ENCODE results near the gene ZNF3.
A peak's percentile ranks its signal among the peaks of the same experiment; 100 is the strongest.

The ZNF3 gene

DNA sequence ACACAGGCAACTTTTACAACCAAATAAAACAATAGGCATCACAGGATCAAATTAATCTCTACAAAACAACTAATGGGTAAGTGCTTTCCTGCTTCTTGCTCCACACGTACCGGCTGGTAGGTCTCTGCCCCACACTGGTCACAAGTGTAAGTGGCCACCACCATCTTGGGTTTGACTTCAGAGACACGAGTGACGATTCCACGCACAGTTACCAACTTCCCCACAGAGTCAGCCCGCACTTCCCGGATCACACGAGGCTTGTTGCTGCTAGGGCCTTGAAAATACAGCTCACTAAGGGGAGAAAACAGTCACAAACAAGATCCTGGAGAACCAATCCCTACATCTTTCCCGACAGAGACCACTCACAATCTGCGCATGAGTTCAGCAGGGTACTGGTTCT is 17.4 kb upstream of the ZNF3 start:
- peaks cover 80% of the 10 kb centered on the region for H3K36me3 ChIP-seq (ENCODE audit: control insufficient read depth, low read length)
- H4K20me1 ChIP-seq (ENCODE audit: control insufficient read depth, insufficient read depth, low read depth, low read length) = peaks cover 33% of the 10 kb centered on the region
- H3K9me2 ChIP-seq (replicated peaks; ENCODE audit: control insufficient read depth, low read length) = no peaks in the 10 kb centered on the region
- peaks cover 66% of the 10 kb centered on the region for H3K79me2 ChIP-seq (ENCODE audit: control insufficient read depth, low read length)
- peaks cover 59% of the 10 kb centered on the region for H3F3A ChIP-seq (ENCODE audit: control insufficient read depth, insufficient read depth)
- 0 out of 2 replicates have a peak overlapping the region, but pooled peaks have one; percentile 92 for H3K4me2 ChIP-seq (ENCODE audit: low read length)
- no peak for TF ChIP-seq EZH2phosphoT487 (IDR thresholded peaks at IDR 0.05; ENCODE audit: borderline replicate concordance, low read length)
- no peak for TF ChIP-seq CTCF (IDR thresholded peaks at IDR 0.05; ENCODE audit: low read depth, low read length, poor library complexity, severe bottlenecking)
- no peak overlapping the region for H3K4me3 ChIP-seq (ENCODE audit: low read length)
- no peak overlapping the region for H3K27ac ChIP-seq (ENCODE audit: low read depth, low read length)
- no peaks in the 10 kb centered on the region for H3K9me3 ChIP-seq (ENCODE audit: control insufficient read depth, insufficient read depth, low read length)
- H3K27me3 ChIP-seq (ENCODE audit: control insufficient read depth, low read length) = no peaks in the 10 kb centered on the region
- peaks cover 28% of the 10 kb centered on the region for H3K4me1 ChIP-seq (ENCODE audit: control insufficient read depth, low read length)

GRCh38 chr7:100095704-100096103 is 14.2 kb upstream of the ZNF3 start:
- Histone ChIP-seq H3K36me3 (ENCODE audit: control insufficient read depth, low read length) (peaks cover 98% of the 10 kb centered on the region), H3K4me3 (ENCODE audit: low read length) (no peak overlapping the region), H3K27ac (ENCODE audit: low read depth, low read length) (no peak overlapping the region), H3K4me1 (ENCODE audit: control insufficient read depth, low read length) (peaks cover 20% of the 10 kb centered on the region), H4K20me1 (ENCODE audit: control insufficient read depth, insufficient read depth, low read depth, low read length) (peaks cover 35% of the 10 kb centered on the region), H3K79me2 (ENCODE audit: control insufficient read depth, low read length) (peaks cover 47% of the 10 kb centered on the region), H3K4me2 (ENCODE audit: low read length) (no peak overlapping the region), H3K9me3 (ENCODE audit: control insufficient read depth, insufficient read depth, low read length) (no peaks in the 10 kb centered on the region), H3K9me2 (replicated peaks; ENCODE audit: control insufficient read depth, low read length) (no peaks in the 10 kb centered on the region), H3F3A (ENCODE audit: control insufficient read depth, insufficient read depth) (peaks cover 87% of the 10 kb centered on the region), H3K27me3 (ENCODE audit: control insufficient read depth, low read length) (no peaks in the 10 kb centered on the region)
- no peak for TF ChIP-seq EZH2phosphoT487 (IDR thresholded peaks at IDR 0.05; ENCODE audit: borderline replicate concordance, low read length)
- no peak for TF ChIP-seq CTCF (IDR thresholded peaks at IDR 0.05; ENCODE audit: low read depth, low read length, poor library complexity, severe bottlenecking)

DNA sequence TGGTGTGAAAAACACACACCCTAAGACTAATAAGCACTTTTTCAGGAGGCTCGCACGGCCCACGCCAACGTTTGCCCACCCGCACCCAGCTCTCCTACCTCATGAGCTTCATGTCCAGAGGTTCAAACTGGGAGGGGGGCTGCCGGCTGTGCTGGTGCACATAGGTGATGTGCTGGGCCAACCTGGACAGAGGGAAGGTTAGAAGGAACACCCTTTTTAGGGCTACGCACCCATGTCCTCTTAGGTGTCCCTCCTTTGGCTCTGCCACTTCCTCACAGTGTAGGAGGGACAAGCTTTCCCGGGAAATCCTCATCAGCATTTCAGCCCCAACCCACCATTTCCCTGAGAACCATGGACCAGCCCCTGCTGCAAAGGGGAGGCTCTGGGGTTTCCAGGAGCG is 13.8 kb upstream of the ZNF3 start:
- H3F3A ChIP-seq (ENCODE audit: control insufficient read depth, insufficient read depth) = peaks cover 92% of the 10 kb centered on the region
- peaks cover 45% of the 10 kb centered on the region for H3K79me2 ChIP-seq (ENCODE audit: control insufficient read depth, low read length)
- H3K36me3 ChIP-seq (ENCODE audit: control insufficient read depth, low read length) = peaks cover 99% of the 10 kb centered on the region
- H3K4me3 ChIP-seq (ENCODE audit: low read length) = no peak overlapping the region
- no peak for TF ChIP-seq CTCF (IDR thresholded peaks at IDR 0.05; ENCODE audit: low read depth, low read length, poor library complexity, severe bottlenecking)
- TF ChIP-seq EZH2phosphoT487 (IDR thresholded peaks at IDR 0.05; ENCODE audit: borderline replicate concordance, low read length) = no peak
- no peaks in the 10 kb centered on the region for H3K9me2 ChIP-seq (replicated peaks; ENCODE audit: control insufficient read depth, low read length)
- no peaks in the 10 kb centered on the region for H3K9me3 ChIP-seq (ENCODE audit: control insufficient read depth, insufficient read depth, low read length)
- no peak overlapping the region for H3K4me2 ChIP-seq (ENCODE audit: low read length)
- H3K27me3 ChIP-seq (ENCODE audit: control insufficient read depth, low read length) = no peaks in the 10 kb centered on the region
- peaks cover 35% of the 10 kb centered on the region for H4K20me1 ChIP-seq (ENCODE audit: control insufficient read depth, insufficient read depth, low read depth, low read length)
- H3K27ac ChIP-seq (ENCODE audit: low read depth, low read length) = no peak overlapping the region
- peaks cover 24% of the 10 kb centered on the region for H3K4me1 ChIP-seq (ENCODE audit: control insufficient read depth, low read length)
